ENCODE measurements around the gene ADM.

The ADM gene

GRCh38 chr11:10310301-10310841 is 5.5 kb downstream of the ADM start:
- no peak for DNase-seq

- DNase-seq = no peak
Observed at GRCh38 chr11:10311802-10312201, 6.9 kb downstream of the ADM start.

GRCh38 chr11:10314199-10315072 is 9.6 kb downstream of the ADM start:
- peak in 2 of 3 donors; percentile 50 to 68 for DNase-seq

- no peak for DNase-seq
Observed at GRCh38 chr11:10315083-10315482, 10.2 kb downstream of the ADM start.

- no peak for DNase-seq
Observed at GRCh38 chr11:10317151-10317755, 12.4 kb downstream of the ADM start.

GRCh38 chr11:10317776-10318526 is 13.1 kb downstream of the ADM start:
- peak; percentile 22 to 46 (median 33) for DNase-seq

GRCh38 chr11:10318527-10318802 is 13.6 kb downstream of the ADM start:
- no peak for DNase-seq

GRCh38 chr11:10319702-10320558 is 15.1 kb downstream of the ADM start:
- no peak for DNase-seq

- DNase-seq = no peak
Observed at GRCh38 chr11:10320736-10321465, 16.0 kb downstream of the ADM start.

GRCh38 chr11:10322401-10322800 is 17.5 kb downstream of the ADM start:
- DNase-seq = no peak

GRCh38 chr11:10322830-10323792 is 18.2 kb downstream of the ADM start:
- DNase-seq = peak; percentile 76 to 92 (median 90)

GRCh38 chr11:10323793-10324170 is 18.9 kb downstream of the ADM start:
- no peak for DNase-seq

GRCh38 chr11:10324474-10324873 is 19.6 kb downstream of the ADM start:
- no peak for DNase-seq

- DNase-seq = no peak
Observed at GRCh38 chr11:10325277-10326011, 20.6 kb downstream of the ADM start.

- no peak for DNase-seq
Observed at GRCh38 chr11:10326012-10326964, 21.4 kb downstream of the ADM start.

- peak in 2 of 3 donors; percentile 19 to 28 for DNase-seq
Observed at GRCh38 chr11:10327254-10327653, 22.4 kb downstream of the ADM start.

GRCh38 chr11:10328314-10329098 is 23.6 kb downstream of the ADM start:
- peak; percentile 71 to 90 (median 84) for DNase-seq

- no peak for DNase-seq
Observed at GRCh38 chr11:10329356-10329755, 24.5 kb downstream of the ADM start.

All from suppressor macrophage treated with lipopolysaccharide for 1 hour (primary cell).